Measurements from ENCODE around the gene DNAJB4. TPM values are rescaled to one million over a fixed set of nuclear protein-coding genes. Genes with fewer than 3 reads are reported as not detected.

The DNAJB4 gene
- total and polyA plus RNA-seq, 2 of the 13 experiments (the other 11 are each of a cell fraction or from before 2014, with no cell fraction given), result 4.4 to 18.6 TPM

DNA sequence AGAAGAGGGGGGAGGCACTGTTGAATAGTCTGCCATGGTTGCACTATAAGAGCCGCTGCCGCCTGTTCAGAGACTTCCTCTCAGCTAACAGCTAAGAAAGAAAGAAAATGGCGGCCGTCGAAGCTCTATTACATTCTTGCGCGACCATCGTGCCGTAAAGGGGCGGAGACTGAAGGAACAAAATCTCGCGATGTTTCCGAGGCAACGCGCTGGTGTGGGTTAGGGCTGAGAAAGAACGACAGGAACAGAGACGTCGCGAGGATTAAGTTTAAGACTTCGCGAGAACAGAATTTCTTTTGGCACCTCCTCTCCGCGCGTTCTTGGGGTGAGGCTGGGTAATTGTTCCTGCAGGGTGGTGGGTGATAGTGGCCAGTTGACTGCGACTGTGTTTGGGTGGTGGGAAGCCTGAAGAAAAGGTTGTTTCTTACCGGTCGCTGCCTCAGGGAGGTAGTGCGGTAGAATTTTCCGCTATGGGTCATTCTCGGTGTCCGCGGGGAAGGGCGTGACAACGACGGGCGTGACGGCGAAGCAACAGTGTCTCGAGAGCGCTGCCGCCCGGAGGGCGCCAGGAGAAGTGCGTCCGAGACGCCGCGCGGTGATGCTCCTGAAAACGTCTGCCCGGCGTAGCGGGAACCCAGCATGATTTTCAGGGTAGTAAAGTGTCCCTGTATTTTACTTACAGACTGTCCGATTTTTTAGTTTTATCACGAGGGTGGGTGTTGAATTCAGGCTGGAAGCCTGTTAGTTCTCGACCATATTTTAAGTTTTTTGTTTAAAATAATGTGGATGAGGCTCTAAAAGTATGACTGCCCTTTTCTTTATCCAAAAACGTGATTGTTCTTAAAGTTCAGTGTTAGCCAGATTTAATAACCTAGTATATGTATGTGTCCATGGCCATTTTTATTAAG, 25.5 kb upstream of the DNAJB4 start, which contains the start of gene FUBP1 (continued):
- TF ChIP-seq ZNF136 (CRISPR knock-in tag; IDR thresholded peaks at IDR 0.05; ENCODE audit: low read depth), result no peak
- no peak for TF ChIP-seq SMC3 (IDR thresholded peaks at IDR 0.05; ENCODE audit: low read length)
- no peak for TF ChIP-seq ATF1 (CRISPR knock-in tag; IDR thresholded peaks at IDR 0.05)
- TF ChIP-seq SETDB1 (CRISPR knock-in tag; IDR thresholded peaks at IDR 0.05; ENCODE audit: borderline replicate concordance), result no peak
- no peak for TF ChIP-seq LCORL (IDR thresholded peaks at IDR 0.05)
- TF ChIP-seq LCORL (CRISPR knock-in tag; IDR thresholded peaks at IDR 0.05), result peak; percentile 56
- no peak for TF ChIP-seq HOXD1 (CRISPR knock-in tag; IDR thresholded peaks at IDR 0.05)
- no peak for TF ChIP-seq ATM (IDR thresholded peaks at IDR 0.05; ENCODE audit: borderline replicate concordance)
- no peak for TF ChIP-seq ZNF510 (CRISPR knock-in tag; IDR thresholded peaks at IDR 0.05; ENCODE audit: low read depth)
- TF ChIP-seq RELA (CRISPR knock-in tag; IDR thresholded peaks at IDR 0.05), result no peak
- TF ChIP-seq ZNF383 (CRISPR knock-in tag; IDR thresholded peaks at IDR 0.05; ENCODE audit: borderline replicate concordance), result no peak
- TF ChIP-seq ZNF431 (CRISPR knock-in tag; IDR thresholded peaks at IDR 0.05; ENCODE audit: borderline replicate concordance, low read depth), result peak; percentile 52; the same call in 1 of the 2 replicates
- no peak for TF ChIP-seq ZNF703 (CRISPR knock-in tag; IDR thresholded peaks at IDR 0.05; ENCODE audit: borderline replicate concordance)
- no peak; the same call in 1 of the 2 replicates for TF ChIP-seq ZNF788 (CRISPR knock-in tag; IDR thresholded peaks at IDR 0.05; ENCODE audit: borderline replicate concordance)
- TF ChIP-seq ZSCAN12 (CRISPR knock-in tag; IDR thresholded peaks at IDR 0.05), result no peak
- TF ChIP-seq SMYD3 (CRISPR knock-in tag; IDR thresholded peaks at IDR 0.05), result no peak; the same call in 1 of the 2 replicates
- TF ChIP-seq ZFAT (CRISPR knock-in tag; conservative IDR thresholded peaks at IDR 0.05), result no peak
- TF ChIP-seq ARNT2 (CRISPR knock-in tag; IDR thresholded peaks at IDR 0.05; ENCODE audit: low read depth), result peak; percentile 79
- TF ChIP-seq YEATS2 (CRISPR knock-in tag; IDR thresholded peaks at IDR 0.05; ENCODE audit: borderline replicate concordance), result peak; percentile 88; the same call in 1 of the 2 replicates
- TF ChIP-seq, protein P1, sequence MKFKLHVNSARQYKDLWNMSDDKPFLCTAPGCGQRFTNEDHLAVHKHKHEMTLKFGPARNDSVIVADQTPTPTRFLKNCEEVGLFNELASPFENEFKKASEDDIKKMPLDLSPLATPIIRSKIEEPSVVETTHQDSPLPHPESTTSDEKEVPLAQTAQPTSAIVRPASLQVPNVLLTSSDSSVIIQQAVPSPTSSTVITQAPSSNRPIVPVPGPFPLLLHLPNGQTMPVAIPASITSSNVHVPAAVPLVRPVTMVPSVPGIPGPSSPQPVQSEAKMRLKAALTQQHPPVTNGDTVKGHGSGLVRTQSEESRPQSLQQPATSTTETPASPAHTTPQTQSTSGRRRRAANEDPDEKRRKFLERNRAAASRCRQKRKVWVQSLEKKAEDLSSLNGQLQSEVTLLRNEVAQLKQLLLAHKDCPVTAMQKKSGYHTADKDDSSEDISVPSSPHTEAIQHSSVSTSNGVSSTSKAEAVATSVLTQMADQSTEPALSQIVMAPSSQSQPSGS (CRISPR knock-in tag; IDR thresholded peaks at IDR 0.05), result peak; percentile 47; the same call in 1 of the 2 replicates
- TF ChIP-seq ZMYM2 (CRISPR knock-in tag; IDR thresholded peaks at IDR 0.05), result no peak
- no peak for TF ChIP-seq ZNF253 (CRISPR knock-in tag; IDR thresholded peaks at IDR 0.05; ENCODE audit: borderline replicate concordance)
- TF ChIP-seq ZFP36L1 (CRISPR knock-in tag; IDR thresholded peaks at IDR 0.05), result 0 out of 2 replicates have a peak, but pooled peaks have one; percentile 70
- no peak for TF ChIP-seq RBAK (CRISPR knock-in tag; IDR thresholded peaks at IDR 0.05)
- no peak for TF ChIP-seq ZNF792 (CRISPR knock-in tag; IDR thresholded peaks at IDR 0.05)
- no peak for TF ChIP-seq GABPA (IDR thresholded peaks at IDR 0.05; ENCODE audit: low read depth, low read length)
- TF ChIP-seq GABPA (CRISPR knock-in tag; IDR thresholded peaks at IDR 0.05; ENCODE audit: low read depth), result 0 out of 2 replicates have a peak, but pooled peaks have one; percentile 4
- TF ChIP-seq, protein P2, sequence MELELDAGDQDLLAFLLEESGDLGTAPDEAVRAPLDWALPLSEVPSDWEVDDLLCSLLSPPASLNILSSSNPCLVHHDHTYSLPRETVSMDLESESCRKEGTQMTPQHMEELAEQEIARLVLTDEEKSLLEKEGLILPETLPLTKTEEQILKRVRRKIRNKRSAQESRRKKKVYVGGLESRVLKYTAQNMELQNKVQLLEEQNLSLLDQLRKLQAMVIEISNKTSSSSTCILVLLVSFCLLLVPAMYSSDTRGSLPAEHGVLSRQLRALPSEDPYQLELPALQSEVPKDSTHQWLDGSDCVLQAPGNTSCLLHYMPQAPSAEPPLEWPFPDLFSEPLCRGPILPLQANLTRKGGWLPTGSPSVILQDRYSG (CRISPR knock-in tag; IDR thresholded peaks at IDR 0.05), result 0 out of 2 replicates have a peak, but pooled peaks have one; percentile 26
- TF ChIP-seq ZNF879 (CRISPR knock-in tag; IDR thresholded peaks at IDR 0.05), result peak; percentile 88; the same call in 1 of the 2 replicates
